Limb (tissue), 2 donors: ENCODE results near the gene CD300LF.
A peak's percentile ranks its signal among the peaks of the same experiment; 100 is the strongest.

ENCODE experiments used
- DNase-seq, 2 donors: peaks; one replicate each; pipeline ENCODE4 v3.0.0-alpha.2; 2016; ENCODE audit errors: extremely low spot score in 2 of 2

CD300LF gene

GRCh38 chr17:74691151-74691550 is 21.6 kb downstream of the CD300LF start:
- no peak for DNase-seq

GRCh38 chr17:74690409-74690825 is 22.3 kb downstream of the CD300LF start:
- DNase-seq, result no peak

- DNase-seq, result no peak
Observed at GRCh38 chr17:74687886-74688285, 24.8 kb downstream of the CD300LF start.

- no peak for DNase-seq
Observed at GRCh38 chr17:74686761-74687160, 26.0 kb downstream of the CD300LF start.

- DNase-seq, result no peak
Observed at GRCh38 chr17:74682471-74683190, 30.1 kb downstream of the CD300LF start.

GRCh38 chr17:74682028-74682427 is 30.7 kb downstream of the CD300LF start:
- no peak for DNase-seq

GRCh38 chr17:74680941-74681340 is 31.8 kb downstream of the CD300LF start:
- no peak for DNase-seq

- no peak for DNase-seq
Observed at GRCh38 chr17:74680213-74680612, 32.5 kb downstream of the CD300LF start.

GRCh38 chr17:74679374-74679773 is 33.3 kb downstream of the CD300LF start:
- DNase-seq, result no peak

- DNase-seq, result no peak
Observed at GRCh38 chr17:74678541-74678940, 34.2 kb downstream of the CD300LF start.

- no peak for DNase-seq
Observed at GRCh38 chr17:74677558-74678466, 34.9 kb downstream of the CD300LF start.

- peak; percentile 75 to 91 for DNase-seq
Observed at GRCh38 chr17:74671031-74671771, 41.5 kb downstream of the CD300LF start.

- DNase-seq, result no peak
Observed at GRCh38 chr17:74670329-74670728, 42.4 kb downstream of the CD300LF start.

GRCh38 chr17:74663561-74663960 is 49.2 kb downstream of the CD300LF start:
- no peak for DNase-seq

- no peak for DNase-seq
Observed at GRCh38 chr17:74659889-74660288, 52.8 kb downstream of the CD300LF start.

GRCh38 chr17:74658620-74659019 is 54.1 kb downstream of the CD300LF start:
- DNase-seq, result no peak

GRCh38 chr17:74654742-74655141 is 58.0 kb downstream of the CD300LF start:
- no peak for DNase-seq

GRCh38 chr17:74652020-74652419 is 60.7 kb downstream of the CD300LF start:
- no peak for DNase-seq

GRCh38 chr17:74649909-74650308 is 62.8 kb downstream of the CD300LF start:
- DNase-seq, result no peak

- no peak for DNase-seq
Observed at GRCh38 chr17:74647871-74648672, 64.7 kb downstream of the CD300LF start.

- no peak for DNase-seq
Observed at GRCh38 chr17:74646231-74646630, 66.5 kb downstream of the CD300LF start.
